Heart left ventricle (tissue), 16 donors: Measurements from ENCODE around the gene ZBTB12. TPM values are rescaled to one million over a fixed set of nuclear protein-coding genes. Genes with fewer than 3 reads are reported as not detected.
"Not testable (repeated sequence)": the region's sequence is repeated elsewhere in the genome, so short reads cannot be mapped to it uniquely, and the experiment has no call there.

Source experiments
- ATAC-seq, 4 donors: fragments of 200-7000 bp; cut with Tn5 transposase; one replicate each; pipeline ENCODE4 v1.9.1; 2020 to 2022; ENCODE audit warnings: moderate library complexity in 4 of 4, mild to moderate bottlenecking in 3 of 4, moderate number of reproducible peaks in 1 of 4
- DNase-seq, 5 donors: peaks; one replicate each; pipeline ENCODE4 v3.0.0-alpha.2; 2020
- H3K27ac ChIP-seq, 12 donors: fragments of 200-600 bp; sonication (generic) in 4 of 12; one replicate each; pipeline versions ENCODE4 v1.5.0 to v1.8.0; 2016 to 2022; ENCODE audit warnings: mild to moderate bottlenecking in 2 of 12
- H3K27me3 ChIP-seq, 9 donors: fragments of 200-600 bp; sonication (generic) in 2 of 9; one replicate each; pipeline versions ENCODE4 v1.5.1 to v1.8.0; 2016 to 2022; ENCODE audit warnings: mild to moderate bottlenecking in 3 of 9
- H3K36me3 ChIP-seq, 9 donors: fragments of 200-600 bp; sonication (generic) in 2 of 9; one replicate each; pipeline versions ENCODE4 v1.5.0 to v1.8.0; 2018 to 2022; ENCODE audit warnings: mild to moderate bottlenecking in 2 of 9
- H3K4me1 ChIP-seq, 12 donors: fragments of 200-600 bp; sonication (generic) in 4 of 12; one replicate each; pipeline versions ENCODE4 v1.5.0 to v1.8.0; 2016 to 2022; ENCODE audit warnings: mild to moderate bottlenecking in 3 of 12
- H3K4me3 ChIP-seq, 12 donors: fragments of 200-600 bp; sonication (generic) in 4 of 12; one replicate each; pipeline versions ENCODE4 v1.5.0 to v1.8.0; 2017 to 2022; ENCODE audit warnings: mild to moderate bottlenecking in 9 of 12, moderate library complexity in 4 of 12
- H3K9me3 ChIP-seq, 12 donors: fragments of 200-600 bp; sonication (generic) in 4 of 12; one replicate each; pipeline versions ENCODE4 v1.5.0 to v1.8.0; 2016 to 2022; ENCODE audit warnings: mild to moderate bottlenecking in 1 of 12
- POLR2A ChIP-seq, 2 donors: fragments of 450-650 bp; IDR thresholded peaks; one replicate each; pipeline ENCODE4 v1.6.1; 2017; ENCODE audit warnings: antibody characterized with exemption in 2 of 2, mild to moderate bottlenecking in 2 of 2, moderate library complexity in 2 of 2
- WGBS, 4 donors: extraction: QIAGEN DNeasy Blood & Tissue Kit in 2 of 4; methylation state at CpG; one replicate each; pipeline versions ENCODE4 v1.1.5 to v1.1.7; 2013 to 2018; 5-methylcytosine and 5-hydroxymethylcytosine counted together
- intact Hi-C, 10 donors: fragments of 100-400 bp; cut with DNase I; formaldehyde crosslinking; loops; one replicate each; pipeline versions ENCODE4 v1.11.1 to v1.14.2; 2022
- polyA plus RNA-seq, 2 donors: library from polyadenylated mRNA; stranded (reverse); fragments of 200-250 nt; gene quantifications; one replicate each; pipeline ENCODE4 v1.2.3, GENCODE V29; 2013
- total RNA-seq, 9 donors: library from RNA; depleted of rRNA in 2 of 9; stranded (reverse); fragments of >200 nt in 2 of 9; fragmentation: NEBNext Ultra II Directional in 3 of 9; extraction: Animal tissue kit (Norgen Biotek cat#: 25700) in 3 of 9; gene quantifications; one replicate each; pipeline versions ENCODE4 v1.1.0 to v1.2.4, GENCODE V29; 2016 to 2023
- TF ChIP-seq, protein P1 (sequence below), 12 donors: fragments of 200-600 bp; sonication (generic) in 4 of 12; IDR thresholded peaks; one replicate each; pipeline versions ENCODE4 v1.5.0 to v1.8.0; 2018 to 2022; ENCODE audit warnings: antibody characterized with exemption in 12 of 12, mild to moderate bottlenecking in 5 of 12
- donor health status: ischemic (EF 13 %, LVEDD 7.1; RV severe dilation, severe dysfunction).
- donor health status: healthy with polysubstance abuse.
- donor health status: DM: no; HTN: yes; CAD: no.
- donor health status: DM: no; HTN: no; CAD: no.
- donor health status: ischemic (EF 25% LVEDD 6.9; RV normal size, moderate dysfunction).
- donor health status: ischemic (EF 25% LVEDD 5.7; RV mildly dilated, moderate dysfunction).
- donor health status: healthy.
- donor health status: DM: yes; HTN: yes; CAD: no.
- donor health status: ischemic (EF 35%, LVEDD 5.7; RV mildly dilated, moderate dysfunction).
- donor health status: nonischemic (EF 11% LVEDD 7.7; RV severe dilation, severe dysfunction).
- donor health status: DM: yes; HTN: yes; CAD: no.
- donor health status: PGD.
- donor health status: ischemic (EF 29% LVEDD 5.4; RV normal size, mild dysfunction).
- donor health status: nonischemic (EF 23%, LVEDD 6.1; RV moderate dilation, normal function).

The ZBTB12 gene
- total and polyA plus RNA-seq, 11 donors: 0.99 to 4.3 (median 2.3) TPM

DNA sequence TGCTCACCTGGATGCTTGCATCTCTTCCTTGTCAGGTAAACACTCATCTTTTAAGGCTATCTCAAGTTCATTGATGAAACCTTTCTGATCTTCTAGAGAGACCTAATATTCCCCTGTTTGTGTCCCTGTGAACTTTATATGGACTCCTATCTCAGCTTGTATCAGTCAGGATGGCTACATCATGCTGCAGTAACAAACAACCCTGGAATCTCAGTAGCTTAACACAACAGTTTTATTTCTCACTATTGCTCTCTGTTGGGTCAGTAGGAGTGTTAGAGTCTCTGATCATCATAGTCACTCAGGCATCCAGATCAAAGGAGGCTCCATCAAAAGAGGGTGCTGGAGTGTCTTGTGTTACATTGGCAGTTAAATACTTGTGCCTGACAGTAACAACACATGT, 13.5 kb upstream of the ZBTB12 start:
- ATAC-seq (no peak), DNase-seq (no peak)
- no peaks in the 10 kb centered on the region for H3K27me3 ChIP-seq
- no peaks in the 10 kb centered on the region for H3K9me3 ChIP-seq
- no peak overlapping the region for H3K27ac ChIP-seq
- peaks cover 0 to 6% (median 0%) of the 10 kb centered on the region in 12 donors for H3K4me1 ChIP-seq
- no peaks in the 10 kb centered on the region for H3K36me3 ChIP-seq
- H3K4me3 ChIP-seq: no peak overlapping the region
- no peak for TF ChIP-seq POLR2A (IDR thresholded peaks at IDR 0.05)
- intact Hi-C loops: no loop called here

GRCh38 chr6:31911826-31912585, 10.1 kb upstream of the ZBTB12 start:
- Histone ChIP-seq H3K9me3 (no peaks in the 10 kb centered on the region), H3K27ac (no peak overlapping the region), H3K27me3 (no peaks in the 10 kb centered on the region), H3K4me3 (no peak overlapping the region), H3K4me1 (peaks cover 0 to 13% (median 0%) of the 10 kb centered on the region in 12 donors), H3K36me3 (no peaks in the 10 kb centered on the region)
- intact Hi-C loops: no loop called here
- WGBS, 4 donors: 73 to 76% (median 74%) methylated on average over 11 of the region's 11 CpGs
- ATAC-seq: no peak
- TF ChIP-seq POLR2A (IDR thresholded peaks at IDR 0.05): no peak
- TF ChIP-seq, protein P1, sequence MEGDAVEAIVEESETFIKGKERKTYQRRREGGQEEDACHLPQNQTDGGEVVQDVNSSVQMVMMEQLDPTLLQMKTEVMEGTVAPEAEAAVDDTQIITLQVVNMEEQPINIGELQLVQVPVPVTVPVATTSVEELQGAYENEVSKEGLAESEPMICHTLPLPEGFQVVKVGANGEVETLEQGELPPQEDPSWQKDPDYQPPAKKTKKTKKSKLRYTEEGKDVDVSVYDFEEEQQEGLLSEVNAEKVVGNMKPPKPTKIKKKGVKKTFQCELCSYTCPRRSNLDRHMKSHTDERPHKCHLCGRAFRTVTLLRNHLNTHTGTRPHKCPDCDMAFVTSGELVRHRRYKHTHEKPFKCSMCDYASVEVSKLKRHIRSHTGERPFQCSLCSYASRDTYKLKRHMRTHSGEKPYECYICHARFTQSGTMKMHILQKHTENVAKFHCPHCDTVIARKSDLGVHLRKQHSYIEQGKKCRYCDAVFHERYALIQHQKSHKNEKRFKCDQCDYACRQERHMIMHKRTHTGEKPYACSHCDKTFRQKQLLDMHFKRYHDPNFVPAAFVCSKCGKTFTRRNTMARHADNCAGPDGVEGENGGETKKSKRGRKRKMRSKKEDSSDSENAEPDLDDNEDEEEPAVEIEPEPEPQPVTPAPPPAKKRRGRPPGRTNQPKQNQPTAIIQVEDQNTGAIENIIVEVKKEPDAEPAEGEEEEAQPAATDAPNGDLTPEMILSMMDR (IDR thresholded peaks at IDR 0.05): no peak
- DNase-seq: no peak

DNA sequence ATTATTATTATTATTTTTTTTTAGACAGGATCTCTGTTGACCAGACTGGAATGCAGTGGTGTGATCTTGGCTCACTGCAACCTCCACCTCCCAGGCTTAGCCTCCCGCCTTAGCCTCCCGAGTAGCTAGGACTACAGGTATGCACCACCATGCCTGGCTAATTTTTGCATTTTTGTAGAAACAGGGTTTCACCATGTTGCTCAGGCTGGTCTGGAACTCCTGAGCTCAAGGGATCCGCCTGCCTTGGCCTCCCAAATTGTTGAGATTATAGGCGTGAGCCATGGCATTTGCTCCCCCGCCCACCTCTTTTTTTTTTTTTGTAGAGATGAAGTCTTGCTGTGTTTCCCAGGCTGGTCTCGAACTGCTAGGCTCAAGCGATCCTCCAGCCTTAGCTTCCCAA, 7.4 kb upstream of the ZBTB12 start:
- intact Hi-C loops: loop anchor here in 3 of 10 donors (5.0 to 10.0 kb wide), 2 partner anchors 38 to 46 kb away; partner anchors contain the start of genes NELFE (in 2 of the 3), SKIC2 (in 2 of the 3) and CFB (in 1 of the 3)
- H3K36me3 ChIP-seq, H3K4me3 ChIP-seq, H3K27ac ChIP-seq, ATAC-seq, DNase-seq, H3K9me3 ChIP-seq, H3K27me3 ChIP-seq: not testable (repeated sequence)
- 76 to 83% (median 79%) methylated on average over 7 of the region's 7 CpGs for WGBS, 4 donors
- H3K4me1 ChIP-seq: peaks cover 0 to 16% (median 0%) of the 10 kb centered on the region in 12 donors

DNA sequence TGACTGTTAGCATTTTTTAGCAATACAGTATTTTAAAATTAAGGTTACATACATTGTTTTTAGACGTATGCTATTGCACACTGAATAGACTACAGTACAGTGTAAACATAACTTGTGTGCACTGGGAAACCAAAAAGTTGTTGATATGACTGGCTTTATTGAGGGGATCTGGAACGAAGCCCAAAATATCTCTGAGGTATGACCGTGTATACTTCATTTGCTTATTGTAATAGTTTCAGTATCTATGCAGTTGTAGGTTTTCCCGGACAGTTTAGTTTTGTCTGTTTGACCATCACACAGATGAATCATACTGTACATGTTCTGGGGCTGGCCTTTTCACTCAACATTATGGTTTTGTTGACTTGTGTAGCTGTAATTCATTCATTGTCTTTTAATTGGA, 6.9 kb upstream of the ZBTB12 start:
- Histone ChIP-seq H3K27me3 (no peaks in the 10 kb centered on the region), H3K4me3 (no peak overlapping the region), H3K27ac (no peak overlapping the region), H3K36me3 (no peaks in the 10 kb centered on the region), H3K9me3 (no peaks in the 10 kb centered on the region), H3K4me1 (peaks cover 0 to 16% (median 0%) of the 10 kb centered on the region in 12 donors)
- ATAC-seq (no peak), DNase-seq (no peak)
- 58 to 68% (median 60%) methylated on average over 4 of the region's 4 CpGs for WGBS, 4 donors
- intact Hi-C loops: loop anchor here in 3 of 10 donors (5.0 to 10.0 kb wide), 2 partner anchors 39 to 46 kb away; partner anchors contain the start of genes NELFE (in 2 of the 3), SKIC2 (in 2 of the 3) and CFB (in 1 of the 3)
- TF ChIP-seq, protein P1 (IDR thresholded peaks at IDR 0.05): no peak
- no peak for TF ChIP-seq POLR2A (IDR thresholded peaks at IDR 0.05)

- peaks cover 0 to 16% (median 0%) of the 10 kb centered on the region in 12 donors for H3K4me1 ChIP-seq
Measured at GRCh38 chr6:31908255-31908654, 6.4 kb upstream of the ZBTB12 start.

More at GRCh38 chr6:31908255-31908654, 6.4 kb upstream of the ZBTB12 start:
- H3K4me3 ChIP-seq, ATAC-seq, DNase-seq, H3K36me3 ChIP-seq, H3K9me3 ChIP-seq, H3K27me3 ChIP-seq, H3K27ac ChIP-seq: not testable (repeated sequence)
- intact Hi-C loops: loop anchor here in 3 of 10 donors (5.0 to 10.0 kb wide), 2 partner anchors 39 to 47 kb away; partner anchors contain the start of genes NELFE (in 2 of the 3), SKIC2 (in 2 of the 3) and CFB (in 1 of the 3)
- WGBS, 4 donors: 87 to 91% (median 89%) methylated on average over 5 of the region's 5 CpGs
